ENCODE measurements around the gene RGS11.

DNA sequence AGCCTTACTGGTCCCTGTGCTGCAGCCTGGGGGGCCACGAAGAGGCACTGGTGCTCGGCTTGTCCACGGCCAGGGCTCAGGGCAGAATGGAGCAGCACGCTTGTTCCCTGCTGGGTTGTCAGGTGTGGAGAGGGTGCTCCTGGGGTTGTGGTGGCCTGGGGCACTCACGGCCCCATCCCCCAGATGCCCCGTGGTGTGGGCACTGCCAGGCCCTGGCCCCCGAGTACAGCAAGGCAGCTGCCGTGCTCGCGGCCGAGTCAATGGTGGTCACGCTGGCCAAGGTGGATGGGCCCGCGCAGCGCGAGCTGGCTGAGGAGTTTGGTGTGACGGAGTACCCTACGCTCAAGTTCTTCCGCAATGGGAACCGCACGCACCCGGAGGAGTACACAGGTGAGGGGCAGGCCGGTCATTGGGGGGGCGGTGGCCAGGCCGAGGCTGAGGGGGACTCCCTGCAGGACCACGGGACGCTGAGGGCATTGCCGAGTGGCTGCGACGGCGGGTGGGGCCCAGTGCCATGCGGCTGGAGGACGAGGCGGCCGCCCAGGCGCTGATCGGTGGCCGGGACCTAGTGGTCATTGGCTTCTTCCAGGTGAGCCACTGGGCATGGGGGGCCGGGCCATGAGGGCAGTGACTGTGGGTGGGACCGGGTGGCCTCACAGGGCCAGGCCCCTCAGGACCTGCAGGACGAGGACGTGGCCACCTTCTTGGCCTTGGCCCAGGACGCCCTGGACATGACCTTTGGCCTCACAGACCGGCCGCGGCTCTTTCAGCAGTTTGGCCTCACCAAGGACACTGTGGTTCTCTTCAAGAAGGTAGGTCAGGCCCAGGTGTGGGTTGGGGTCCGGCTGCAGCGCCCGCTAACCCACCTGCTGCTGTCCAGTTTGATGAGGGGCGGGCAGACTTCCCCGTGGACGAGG lies 8.7 kb upstream of the RGS11 start:
- TF ChIP-seq, protein P1, sequence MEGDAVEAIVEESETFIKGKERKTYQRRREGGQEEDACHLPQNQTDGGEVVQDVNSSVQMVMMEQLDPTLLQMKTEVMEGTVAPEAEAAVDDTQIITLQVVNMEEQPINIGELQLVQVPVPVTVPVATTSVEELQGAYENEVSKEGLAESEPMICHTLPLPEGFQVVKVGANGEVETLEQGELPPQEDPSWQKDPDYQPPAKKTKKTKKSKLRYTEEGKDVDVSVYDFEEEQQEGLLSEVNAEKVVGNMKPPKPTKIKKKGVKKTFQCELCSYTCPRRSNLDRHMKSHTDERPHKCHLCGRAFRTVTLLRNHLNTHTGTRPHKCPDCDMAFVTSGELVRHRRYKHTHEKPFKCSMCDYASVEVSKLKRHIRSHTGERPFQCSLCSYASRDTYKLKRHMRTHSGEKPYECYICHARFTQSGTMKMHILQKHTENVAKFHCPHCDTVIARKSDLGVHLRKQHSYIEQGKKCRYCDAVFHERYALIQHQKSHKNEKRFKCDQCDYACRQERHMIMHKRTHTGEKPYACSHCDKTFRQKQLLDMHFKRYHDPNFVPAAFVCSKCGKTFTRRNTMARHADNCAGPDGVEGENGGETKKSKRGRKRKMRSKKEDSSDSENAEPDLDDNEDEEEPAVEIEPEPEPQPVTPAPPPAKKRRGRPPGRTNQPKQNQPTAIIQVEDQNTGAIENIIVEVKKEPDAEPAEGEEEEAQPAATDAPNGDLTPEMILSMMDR (IDR thresholded peaks at IDR 0.05): no peak
- TF ChIP-seq POLR2A (IDR thresholded peaks at IDR 0.05): no peak

Measured in esophagus squamous epithelium (tissue), 4 donors.